ENCODE data around the gene MFAP3L. TPM values are rescaled to one million over a fixed set of nuclear protein-coding genes. Genes with fewer than 3 reads are reported as not detected.

Gene MFAP3L
- polyA plus RNA-seq, 3 donors: 0.01 to 0.18 TPM; not detected in 1

DNA sequence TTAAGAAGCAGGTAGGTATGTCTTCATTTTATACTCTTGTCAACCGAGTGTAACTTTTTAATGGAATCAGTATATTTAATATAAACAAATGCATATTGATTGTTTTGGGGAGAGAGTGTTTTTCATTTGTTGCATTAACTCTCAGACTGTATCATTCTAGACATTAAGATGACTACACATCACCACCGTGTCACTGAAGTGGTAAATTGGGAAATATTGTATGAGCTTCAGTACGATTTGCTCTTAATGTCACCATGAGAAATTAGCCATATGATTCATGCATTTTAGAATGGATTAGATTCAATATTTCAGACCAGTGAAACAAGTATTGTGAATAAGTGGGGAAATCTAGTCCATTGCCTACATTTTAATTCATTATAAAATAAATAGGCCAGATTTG, 9.7 kb upstream of the MFAP3L start:
- Histone ChIP-seq H3K4me1 (ENCODE audit: control insufficient read depth in 1 of 2, insufficient read depth in 2 of 2, low read length in 2 of 2) (no peaks in the 10 kb centered on the region), H3K4me2 (replicated peaks; ENCODE audit: extremely low read depth, low read length, poor library complexity, severe bottlenecking) (no peak overlapping the region), H3K27ac (ENCODE audit: low read depth in 1 of 2, low read length in 2 of 2) (no peak overlapping the region), H4K20me1 (ENCODE audit: insufficient read depth, low read length) (no peaks in the 10 kb centered on the region), H3K36me3 (replicated peaks in 1 of 2; ENCODE audit: control insufficient read depth in 1 of 2, insufficient read depth in 2 of 2, low read length in 2 of 2) (no peaks in the 10 kb centered on the region), H2AFZ (ENCODE audit: insufficient read depth, low read depth, low read length, poor library complexity, severe bottlenecking) (no peak overlapping the region), H3K9me3 (replicated peaks in 1 of 2; ENCODE audit: control insufficient read depth in 1 of 2, insufficient read depth in 1 of 2, low read length in 2 of 2) (no peaks in the 10 kb centered on the region), H3K79me2 (ENCODE audit: insufficient read depth, low read length) (no peaks in the 10 kb centered on the region), H3K4me3 (replicated peaks in 1 of 3; ENCODE audit: low read depth in 2 of 3, low read length in 3 of 3) (no peak overlapping the region), H3K27me3 (ENCODE audit: control insufficient read depth in 2 of 2, insufficient read depth in 2 of 2, low read length in 2 of 2) (peaks cover 0 to 3% of the 10 kb centered on the region in 2 donors), H3K9ac (ENCODE audit: insufficient read depth, low read length, poor library complexity, severe bottlenecking) (no peak overlapping the region)
- peaks cover 0 to 3% (median 0%) of the 10 kb centered on the region in 7 donors for H3K9me3 Mint-ChIP-seq
- intact Hi-C loops (cut with micrococcal nuclease): no loop called here
- H3K27me3 Mint-ChIP-seq (ENCODE audit: low read depth in 3 of 3): peaks cover 7 to 17% (median 11%) of the 10 kb centered on the region in 3 donors
- TF ChIP-seq, protein P1, sequence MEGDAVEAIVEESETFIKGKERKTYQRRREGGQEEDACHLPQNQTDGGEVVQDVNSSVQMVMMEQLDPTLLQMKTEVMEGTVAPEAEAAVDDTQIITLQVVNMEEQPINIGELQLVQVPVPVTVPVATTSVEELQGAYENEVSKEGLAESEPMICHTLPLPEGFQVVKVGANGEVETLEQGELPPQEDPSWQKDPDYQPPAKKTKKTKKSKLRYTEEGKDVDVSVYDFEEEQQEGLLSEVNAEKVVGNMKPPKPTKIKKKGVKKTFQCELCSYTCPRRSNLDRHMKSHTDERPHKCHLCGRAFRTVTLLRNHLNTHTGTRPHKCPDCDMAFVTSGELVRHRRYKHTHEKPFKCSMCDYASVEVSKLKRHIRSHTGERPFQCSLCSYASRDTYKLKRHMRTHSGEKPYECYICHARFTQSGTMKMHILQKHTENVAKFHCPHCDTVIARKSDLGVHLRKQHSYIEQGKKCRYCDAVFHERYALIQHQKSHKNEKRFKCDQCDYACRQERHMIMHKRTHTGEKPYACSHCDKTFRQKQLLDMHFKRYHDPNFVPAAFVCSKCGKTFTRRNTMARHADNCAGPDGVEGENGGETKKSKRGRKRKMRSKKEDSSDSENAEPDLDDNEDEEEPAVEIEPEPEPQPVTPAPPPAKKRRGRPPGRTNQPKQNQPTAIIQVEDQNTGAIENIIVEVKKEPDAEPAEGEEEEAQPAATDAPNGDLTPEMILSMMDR (IDR thresholded peaks at IDR 0.05): no peak
- peaks cover 6% of the 10 kb centered on the region for H3K4me1 Mint-ChIP-seq
- no peak for DNase-seq
- no peak overlapping the region for H3K27ac Mint-ChIP-seq
- H3K36me3 Mint-ChIP-seq: no peaks in the 10 kb centered on the region
- H3K4me3 Mint-ChIP-seq: no peak overlapping the region
- no CpG with 5 or more reads among the region's 3 CpGs for WGBS (ENCODE audit: insufficient coverage)

DNA sequence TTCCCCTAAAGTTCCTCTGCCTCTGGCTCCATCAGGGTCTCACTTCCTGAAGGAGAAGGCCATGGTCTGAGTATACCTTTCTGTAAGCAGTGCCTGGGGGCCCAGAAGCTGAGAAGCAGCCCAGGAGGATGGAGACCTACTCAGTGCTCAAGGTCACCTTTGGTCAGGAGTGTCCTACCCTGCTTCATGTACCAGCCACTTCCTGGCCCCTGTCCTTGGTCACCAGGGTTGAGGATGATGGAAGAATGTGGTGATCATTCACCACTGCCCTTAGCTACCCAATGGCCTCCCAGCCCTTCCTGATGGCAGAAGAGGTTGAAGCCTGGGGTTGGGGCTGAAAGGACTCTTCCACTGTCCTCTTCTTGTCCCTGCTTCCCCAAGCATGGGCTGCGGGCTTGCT, 9.0 kb upstream of the MFAP3L start:
- Mint-ChIP-seq H3K9me3 (peaks cover 0 to 3% (median 0%) of the 10 kb centered on the region in 7 donors), H3K36me3 (no peaks in the 10 kb centered on the region), H3K27ac (no peak overlapping the region), H3K27me3 (ENCODE audit: low read depth in 3 of 3) (peaks cover 10 to 15% (median 11%) of the 10 kb centered on the region in 3 donors), H3K4me1 (peaks cover 6% of the 10 kb centered on the region), H3K4me3 (no peak overlapping the region)
- TF ChIP-seq, protein P1 (IDR thresholded peaks at IDR 0.05): no peak
- no peaks in the 10 kb centered on the region for H3K79me2 ChIP-seq (ENCODE audit: insufficient read depth, low read length)
- no peak overlapping the region for H3K4me2 ChIP-seq (replicated peaks; ENCODE audit: extremely low read depth, low read length, poor library complexity, severe bottlenecking)
- H3K4me3 ChIP-seq (replicated peaks in 1 of 3; ENCODE audit: low read depth in 2 of 3, low read length in 3 of 3): no peak overlapping the region
- peaks cover 3 to 5% of the 10 kb centered on the region in 2 donors for H3K27me3 ChIP-seq (ENCODE audit: control insufficient read depth in 2 of 2, insufficient read depth in 2 of 2, low read length in 2 of 2)
- H3K9ac ChIP-seq (ENCODE audit: insufficient read depth, low read length, poor library complexity, severe bottlenecking): no peak overlapping the region
- DNase-seq: no peak
- H2AFZ ChIP-seq (ENCODE audit: insufficient read depth, low read depth, low read length, poor library complexity, severe bottlenecking): no peak overlapping the region
- no peaks in the 10 kb centered on the region for H4K20me1 ChIP-seq (ENCODE audit: insufficient read depth, low read length)
- no peaks in the 10 kb centered on the region for H3K9me3 ChIP-seq (replicated peaks in 1 of 2; ENCODE audit: control insufficient read depth in 1 of 2, insufficient read depth in 1 of 2, low read length in 2 of 2)
- H3K27ac ChIP-seq (ENCODE audit: low read depth in 1 of 2, low read length in 2 of 2): no peak overlapping the region
- no peaks in the 10 kb centered on the region for H3K4me1 ChIP-seq (ENCODE audit: control insufficient read depth in 1 of 2, insufficient read depth in 2 of 2, low read length in 2 of 2)
- H3K36me3 ChIP-seq (replicated peaks in 1 of 2; ENCODE audit: control insufficient read depth in 1 of 2, insufficient read depth in 2 of 2, low read length in 2 of 2): no peaks in the 10 kb centered on the region
- WGBS (ENCODE audit: insufficient coverage): 33% methylated on average over 1 of the region's 1 CpG
- intact Hi-C loops (cut with micrococcal nuclease): no loop called here
